K562 (cell line): ENCODE results near the gene CCDC69. TPM values are rescaled to one million over a fixed set of nuclear protein-coding genes. Genes with fewer than 3 reads are reported as not detected.
A peak's percentile ranks its signal among the peaks of the same experiment; 100 is the strongest.

Source experiments
- ATAC-seq: fragments of 200-7000 bp; cut with Tn5 transposase; 3 replicates; pipeline ENCODE4 v1.9.1; 2020; ENCODE audit warnings: moderate library complexity
- BruUV-seq: library from RNA; stranded (reverse); fragments of 400-500 nt; replicated peaks from 2 replicates; lab custom pipeline; 2021; lab: Mats Ljungman, UMichigan
- CTCF ChIA-PET: fragments of 300-600 bp; formaldehyde crosslinking; extraction: SDS; loops from one replicate; lab custom pipeline; 2021; ENCODE audit warnings: low intra/inter-chr PET ratio; lab: Yijun Ruan, JAX
- POLR2A ChIA-PET: fragments of 300-600, 350-650 bp; sonication (Branson Sonifier 250); formaldehyde crosslinking; extraction: SDS; loops from one replicate; lab custom pipeline; 2021; ENCODE audit warnings: antibody characterized with exemption, inconsistent platforms; lab: Yijun Ruan, JAX
- DNase-seq, 4 experiments: peaks; one replicate each; pipeline versions ENCODE4 v3.0.0 to v3.0.0-alpha.2; 2011 to 2018; ENCODE audit warnings: low spot score in 3 of 4, mixed read lengths in 3 of 4; ENCODE audit errors: extremely low read depth in 1 of 4
- FAIRE-seq: peaks from 2 replicates; lab custom pipeline; 2011; peaks lifted over from hg19 to GRCh38; lab: Jason Lieb, UNC
- H2AFZ ChIP-seq: 2 replicates; pipeline ENCODE4 v1.6.0; 2011; ENCODE audit warnings: low read depth, low read length, control low read depth, inconsistent platforms
- H3K27ac ChIP-seq: fragments of 200-600 bp; 3 replicates; pipeline ENCODE4 v1.8.0; 2011; ENCODE audit warnings: low read depth, mild to moderate bottlenecking, control low read depth, inconsistent platforms, low read length, moderate library complexity, mixed read lengths; ENCODE audit errors: extremely low read depth
- H3K27me3 ChIP-seq, 2 experiments: fragments of 300-600 bp in 1 of 2; 2 replicates in 1 of 2; 3 replicates in 1 of 2; pipeline versions ENCODE4 v1.6.0 to v1.8.0; 2011; ENCODE audit warnings: inconsistent platforms in 2 of 2, low read length in 2 of 2, mild to moderate bottlenecking in 1 of 2, mixed read lengths in 1 of 2, moderate library complexity in 1 of 2; ENCODE audit not compliant: control insufficient read depth in 2 of 2, insufficient read depth in 2 of 2
- H3K36me3 ChIP-seq: fragments of 300-600 bp; 3 replicates; pipeline ENCODE4 v1.8.0; 2011; ENCODE audit warnings: mild to moderate bottlenecking, low read length, inconsistent platforms; ENCODE audit not compliant: control insufficient read depth, insufficient read depth
- H3K4me1 ChIP-seq, 2 experiments: fragments of 200-600 bp in 1 of 2; replicated peaks in 1 of 2; 2 replicates in 1 of 2; 3 replicates in 1 of 2; pipeline versions ENCODE4 v1.5.1 to v1.8.0; 2011; ENCODE audit warnings: inconsistent platforms in 2 of 2, low read length in 2 of 2, mild to moderate bottlenecking in 1 of 2, mixed read lengths in 1 of 2, moderate library complexity in 1 of 2; ENCODE audit not compliant: control insufficient read depth in 2 of 2, insufficient read depth in 2 of 2
- H3K4me2 ChIP-seq: 2 replicates; pipeline ENCODE4 v1.6.1; 2011; ENCODE audit warnings: low read length, control low read depth, inconsistent platforms, mixed read lengths; ENCODE audit not compliant: insufficient read depth
- H3K4me3 ChIP-seq: fragments of 200-600 bp; sonication (generic), shearing (Covaris generic); 2 replicates; pipeline ENCODE4 v1.5.1; 2016; ENCODE audit warnings: control low read depth, inconsistent platforms
- H3K79me2 ChIP-seq: fragments of 200-600 bp; 3 replicates; pipeline ENCODE4 v1.8.0; 2011; ENCODE audit warnings: low read length, inconsistent platforms; ENCODE audit not compliant: control insufficient read depth, insufficient read depth
- H3K9ac ChIP-seq, 2 experiments: 2 replicates each; pipeline versions ENCODE4 v1.6.0 to v1.6.1; 2011; ENCODE audit warnings: low read depth in 2 of 2, low read length in 2 of 2, control low read depth in 1 of 2, inconsistent platforms in 1 of 2, mild to moderate bottlenecking in 1 of 2, mixed read lengths in 1 of 2; ENCODE audit not compliant: insufficient read depth in 1 of 2
- H3K9me1 ChIP-seq: one replicate; pipeline ENCODE4 v1.6.0; 2011; ENCODE audit warnings: inconsistent platforms, mild to moderate bottlenecking, low read length, moderate library complexity; ENCODE audit not compliant: control insufficient read depth, insufficient read depth
- H3K9me3 ChIP-seq: replicated peaks from 2 replicates; pipeline ENCODE4 v1.5.1; 2011; ENCODE audit warnings: low read depth, low read length, inconsistent platforms; ENCODE audit not compliant: control insufficient read depth, insufficient read depth
- H4K20me1 ChIP-seq: replicated peaks from 2 replicates; pipeline ENCODE4 v1.6.1; 2011; ENCODE audit warnings: low read length, inconsistent platforms, mixed read lengths; ENCODE audit not compliant: control insufficient read depth, insufficient read depth
- ATF1 ChIP-seq, 2 experiments: fragments of 450-650 bp in 1 of 2; IDR thresholded peaks; 2 replicates each; pipeline ENCODE4 v1.6.1; 2016; ENCODE audit warnings: missing compliant biosample characterization in 1 of 2, missing genetic modification characterization in 1 of 2
- CEBPB ChIP-seq: fragments of 450-650 bp; IDR thresholded peaks from 2 replicates; pipeline ENCODE4 v1.6.1; 2016; ENCODE audit warnings: missing genetic modification characterization, missing compliant biosample characterization
- EP300 ChIP-seq: IDR thresholded peaks from 2 replicates; pipeline ENCODE4 v1.6.1; 2012; ENCODE audit warnings: low read length, improper control_type of control experiment
- FOXK1 ChIP-seq: sonication (generic); formaldehyde crosslinking; IDR thresholded peaks from 2 replicates; pipeline ENCODE4 v1.8.0; 2022; ENCODE audit warnings: missing genetic modification reagents, mild to moderate bottlenecking, borderline replicate concordance
- GABPB1 ChIP-seq: sonication (generic); formaldehyde crosslinking; IDR thresholded peaks from 2 replicates; pipeline ENCODE4 v1.8.0; 2022; ENCODE audit warnings: mild to moderate bottlenecking, missing genetic modification reagents
- HDAC2 ChIP-seq: fragments of 450-650 bp; IDR thresholded peaks from 2 replicates; pipeline ENCODE4 v1.6.1; 2016; ENCODE audit warnings: mild to moderate bottlenecking
- MIER1 ChIP-seq: fragments of 450-650 bp; IDR thresholded peaks from 2 replicates; pipeline ENCODE4 v1.6.1; 2016; ENCODE audit warnings: antibody characterized with exemption, mild to moderate bottlenecking, low read depth
- MYBL2 ChIP-seq, 2 experiments: fragments of 450-650 bp in 1 of 2; sonication (generic) in 1 of 2; formaldehyde crosslinking in 1 of 2; IDR thresholded peaks; 2 replicates each; pipeline versions ENCODE4 v1.6.1 to v1.8.1; 2017 to 2022; ENCODE audit warnings: borderline replicate concordance in 1 of 2, inconsistent platforms in 1 of 2, low read depth in 1 of 2, mild to moderate bottlenecking in 1 of 2, missing genetic modification reagents in 1 of 2, moderate library complexity in 1 of 2
- POLR2AphosphoS2 ChIP-seq: IDR thresholded peaks from 2 replicates; pipeline ENCODE4 v1.6.1; 2012; ENCODE audit warnings: low read length, improper control_type of control experiment
- RBM25 ChIP-seq: fragments of 200-400 bp; formaldehyde crosslinking; IDR thresholded peaks from 2 replicates; pipeline ENCODE4 v1.6.1; 2018; ENCODE audit warnings: low read length, low read depth, moderate library complexity; ENCODE audit not compliant: severe bottlenecking
- ZNF778 ChIP-seq: fragments of 450-650 bp; formaldehyde crosslinking; IDR thresholded peaks from 2 replicates; pipeline ENCODE4 v1.4.0; 2020; ENCODE audit warnings: mild to moderate bottlenecking, moderate library complexity
- WGBS: fragments of 100-300 bp; shearing (Covaris generic); methylation state at CpG from one replicate; pipeline ENCODE4 v1.1.6; 2016; ENCODE audit warnings: low coverage, mixed read lengths; ENCODE audit not compliant: insufficient coverage; ENCODE audit errors: missing lambda C conversion rate; 5-methylcytosine and 5-hydroxymethylcytosine counted together
- in situ Hi-C: fragments of 300-500 bp; cut with MboI; formaldehyde crosslinking; loops from 4 replicates; pipeline ENCODE4 v1.15.0; 2018; ENCODE audit warnings: inconsistent platforms, mixed read lengths
- intact Hi-C: fragments of 100-400 bp; cut with micrococcal nuclease; formaldehyde crosslinking; loops from 2 replicates; pipeline ENCODE4 v1.14.2; 2022
- polyA plus RNA-seq, 8 experiments: library from polyadenylated mRNA; depleted of rRNA in 4 of 8; stranded (reverse) in 5 of 8; unstranded in 3 of 8; fragments of >200 nt; fragmentation: Nextera tagmentation in 2 of 8; fragmentation: Illumina TruSeq in 1 of 8; extraction: Ambion mirVana in 2 of 8; extraction: Trizol in 1 of 8; gene quantifications; 2 replicates each; pipeline versions ENCODE4 v1.2.1 to v1.2.3, GENCODE V29; 2011 to 2014; ENCODE audit warnings: inconsistent platforms in 1 of 8, missing spikeins in 1 of 8
- total RNA-seq, 7 experiments: library from RNA; depleted of rRNA in 6 of 7; stranded (reverse); fragments of >200 nt in 6 of 7; fragmentation: Illumina TruSeq in 2 of 7; extraction: Trizol in 2 of 7; gene quantifications; 2 replicates each; pipeline versions ENCODE4 v1.2.1 to v1.2.3, GENCODE V29; 2011 to 2021; ENCODE audit warnings: low replicate concordance in 1 of 7
- TF ChIP-seq, protein P1 (sequence below): fragments of 450-650 bp; IDR thresholded peaks from 2 replicates; pipeline ENCODE4 v1.6.1; 2016
- TF ChIP-seq, protein P2 (sequence below): fragments of 250-450 bp; sonication (Bioruptor Pico); IDR thresholded peaks from 2 replicates; pipeline ENCODE4 v1.8.0; 2021; ENCODE audit warnings: moderate library complexity, mild to moderate bottlenecking, inconsistent platforms

CCDC69 gene
- total and polyA plus RNA-seq, 9 of the 15 experiments (the other 6 are each of a cell fraction or from before 2014, with no cell fraction given) = 0.65 to 12.2 (median 7.6) TPM

DNA sequence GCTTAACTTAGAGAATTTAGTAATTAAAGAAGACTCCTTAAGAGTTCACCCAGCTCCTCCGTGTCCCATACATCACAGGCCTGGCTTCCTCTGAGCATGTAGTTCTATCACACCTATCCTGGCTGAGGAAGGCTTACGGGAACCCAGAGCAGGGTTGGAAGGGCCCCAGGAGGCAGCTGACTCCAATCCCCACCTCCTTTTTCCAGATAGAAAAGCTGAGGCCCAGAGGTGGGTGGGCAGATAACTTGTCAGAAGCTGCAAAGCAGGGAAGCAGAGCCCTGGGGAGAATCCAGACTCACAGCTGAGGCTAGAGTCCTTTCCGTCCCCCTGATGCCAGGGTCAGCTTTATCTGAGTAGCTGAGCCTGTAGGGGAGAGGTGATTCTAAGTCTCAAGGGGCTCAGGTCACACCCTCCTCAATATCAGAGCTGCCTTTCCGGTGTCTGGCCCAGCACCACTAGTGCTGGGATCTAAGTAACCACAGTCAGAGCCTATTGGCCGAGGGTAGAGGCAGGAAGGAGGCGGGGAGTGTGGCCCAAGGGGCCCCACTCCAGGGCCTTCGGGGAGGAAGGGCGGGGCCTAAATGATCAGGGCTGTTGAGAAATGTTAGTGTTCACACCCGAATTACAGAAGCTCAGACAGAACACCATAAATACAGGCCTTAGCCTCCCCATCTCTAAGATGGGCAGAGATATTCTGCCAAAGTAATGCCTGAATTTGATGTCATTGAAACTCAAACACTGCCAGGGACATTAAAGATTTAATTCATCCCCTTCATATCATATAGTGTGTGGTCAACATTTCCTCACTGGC is 9.9 kb downstream of the CCDC69 start (continued):
- TF ChIP-seq, protein P1, sequence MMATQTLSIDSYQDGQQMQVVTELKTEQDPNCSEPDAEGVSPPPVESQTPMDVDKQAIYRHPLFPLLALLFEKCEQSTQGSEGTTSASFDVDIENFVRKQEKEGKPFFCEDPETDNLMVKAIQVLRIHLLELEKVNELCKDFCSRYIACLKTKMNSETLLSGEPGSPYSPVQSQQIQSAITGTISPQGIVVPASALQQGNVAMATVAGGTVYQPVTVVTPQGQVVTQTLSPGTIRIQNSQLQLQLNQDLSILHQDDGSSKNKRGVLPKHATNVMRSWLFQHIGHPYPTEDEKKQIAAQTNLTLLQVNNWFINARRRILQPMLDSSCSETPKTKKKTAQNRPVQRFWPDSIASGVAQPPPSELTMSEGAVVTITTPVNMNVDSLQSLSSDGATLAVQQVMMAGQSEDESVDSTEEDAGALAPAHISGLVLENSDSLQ = 0 out of 2 replicates have a peak, but pooled peaks have one; percentile 12
- TF ChIP-seq HDAC2 (peak; percentile 64; the same call in 1 of the 2 replicates), CEBPB (tag) (peak; percentile 82), EP300 (peak; percentile 44; the same call in 1 of the 2 replicates), POLR2AphosphoS2 (no peak), MIER1 (no peak), ATF1 (CRISPR knock-in tag; IDR thresholded peaks at IDR 0.05) (no peak), ATF1 (tag; IDR thresholded peaks at IDR 0.05) (no peak), ZNF778 (CRISPR knock-in tag) (no peak), GABPB1 (CRISPR knock-in tag) (no peak)

DNA sequence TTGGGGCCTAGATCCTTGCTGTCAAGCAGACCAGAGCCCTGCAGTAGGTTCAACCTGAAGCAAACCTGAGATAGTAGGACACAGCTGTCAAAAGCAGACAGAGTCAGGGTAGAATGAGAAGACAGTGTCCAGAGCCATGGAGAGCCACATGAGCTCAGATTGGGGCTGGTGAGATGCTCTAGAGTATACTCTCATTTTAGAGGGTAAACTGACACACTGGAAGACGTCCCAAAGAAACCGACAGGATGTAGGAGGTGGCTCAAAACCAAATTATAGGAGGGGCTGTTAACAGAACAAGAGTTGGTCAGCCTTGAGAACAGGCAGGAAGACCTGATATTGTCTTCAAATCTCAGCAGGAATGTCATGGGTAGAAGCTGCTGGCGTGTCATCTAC is 11.5 kb downstream of the CCDC69 start:
- DNase-seq (no peak), ATAC-seq (no peak), FAIRE-seq (no peak)
- no peak overlapping the region for H3K9ac ChIP-seq
- H3K27ac ChIP-seq = no peak overlapping the region
- intact Hi-C loops (no loop called here), in situ Hi-C loops (no loop called here)
- H3K4me2 ChIP-seq = no peak overlapping the region
- BruUV-seq = no TSS peak
- no peaks in the 10 kb centered on the region for H4K20me1 ChIP-seq
- POLR2A ChIA-PET = interaction anchor here (1.0 to 1.4 kb wide), 3 partner anchors 8 to 22 kb away, joined by 3 to 4 read pairs (median 3); no protein-coding TSS in a partner anchor
- H3K4me3 ChIP-seq = no peak overlapping the region
- no peaks in the 10 kb centered on the region for H3K27me3 ChIP-seq
- CTCF ChIA-PET = no interaction called here
- no peak overlapping the region for H2AFZ ChIP-seq
- H3K79me2 ChIP-seq = no peaks in the 10 kb centered on the region
- no peaks in the 10 kb centered on the region for H3K9me3 ChIP-seq
- H3K4me1 ChIP-seq = peaks cover 37 to 56% of the 10 kb centered on the region in 2 experiments
- 28% methylated on average over 3 of the region's 3 CpGs for WGBS
- H3K9me1 ChIP-seq = no peaks in the 10 kb centered on the region
- no peaks in the 10 kb centered on the region for H3K36me3 ChIP-seq
- TF ChIP-seq, protein P2, sequence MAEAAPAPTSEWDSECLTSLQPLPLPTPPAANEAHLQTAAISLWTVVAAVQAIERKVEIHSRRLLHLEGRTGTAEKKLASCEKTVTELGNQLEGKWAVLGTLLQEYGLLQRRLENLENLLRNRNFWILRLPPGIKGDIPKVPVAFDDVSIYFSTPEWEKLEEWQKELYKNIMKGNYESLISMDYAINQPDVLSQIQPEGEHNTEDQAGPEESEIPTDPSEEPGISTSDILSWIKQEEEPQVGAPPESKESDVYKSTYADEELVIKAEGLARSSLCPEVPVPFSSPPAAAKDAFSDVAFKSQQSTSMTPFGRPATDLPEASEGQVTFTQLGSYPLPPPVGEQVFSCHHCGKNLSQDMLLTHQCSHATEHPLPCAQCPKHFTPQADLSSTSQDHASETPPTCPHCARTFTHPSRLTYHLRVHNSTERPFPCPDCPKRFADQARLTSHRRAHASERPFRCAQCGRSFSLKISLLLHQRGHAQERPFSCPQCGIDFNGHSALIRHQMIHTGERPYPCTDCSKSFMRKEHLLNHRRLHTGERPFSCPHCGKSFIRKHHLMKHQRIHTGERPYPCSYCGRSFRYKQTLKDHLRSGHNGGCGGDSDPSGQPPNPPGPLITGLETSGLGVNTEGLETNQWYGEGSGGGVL (CRISPR knock-in tag) = no peak
- TF ChIP-seq FOXK1 (CRISPR knock-in tag) (no peak), MYBL2 (IDR thresholded peaks at IDR 0.05; ENCODE audit: low read depth) (no peak), MYBL2 (CRISPR knock-in tag; IDR thresholded peaks at IDR 0.05; ENCODE audit: borderline replicate concordance) (no peak), RBM25 (no peak)
